Measurements from ENCODE around the gene RNMT. TPM values are rescaled to one million over a fixed set of nuclear protein-coding genes. Genes with fewer than 3 reads are reported as not detected.

Gene RNMT
- total RNA-seq, 1 experiment from 2014 or later = 58.2 TPM

DNA sequence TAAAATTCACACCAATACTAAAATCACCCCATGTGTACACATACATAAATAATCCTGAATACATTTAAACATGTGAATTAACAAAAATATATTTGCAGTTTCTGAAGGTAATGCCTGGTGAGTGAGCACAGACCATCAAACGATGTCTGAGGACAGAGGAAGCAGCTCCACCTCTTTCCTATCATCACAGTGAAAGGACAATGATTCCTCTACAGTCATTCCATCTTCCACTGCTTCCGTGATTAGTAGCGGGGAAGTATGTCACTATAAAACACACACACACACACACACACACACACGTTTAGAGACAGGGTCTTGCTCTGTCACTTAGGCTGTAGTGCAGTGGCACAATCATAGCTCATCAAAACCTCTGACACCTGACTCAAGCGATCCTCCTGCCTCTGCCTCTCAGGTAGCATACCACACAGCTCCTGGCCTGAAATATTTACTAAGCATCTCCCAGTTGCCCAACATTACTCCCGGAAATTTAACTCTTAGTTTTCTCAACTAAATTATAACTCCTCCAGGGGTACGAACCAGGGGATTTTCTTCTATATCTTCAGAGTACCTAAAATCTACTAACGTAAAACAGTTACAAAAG lies 12.9 kb upstream of the RNMT start:
- ATAC-seq (no peak), DNase-seq (ENCODE audit: low spot score) (no peak)
- peaks cover 15% of the 10 kb centered on the region for H3K36me3 Mint-ChIP-seq
- H3K9me3 Mint-ChIP-seq = peaks cover 21% of the 10 kb centered on the region
- no peaks in the 10 kb centered on the region for H3K27me3 Mint-ChIP-seq (ENCODE audit: low read depth)
- CTCF ChIA-PET = interaction anchor here (0.6 to 1.6 kb wide), 2 partner anchors 33 to 99 kb away, joined by 3 to 4 read pairs; no protein-coding TSS in a partner anchor
- no peak overlapping the region for H3K4me3 Mint-ChIP-seq
- H3K4me1 Mint-ChIP-seq = peaks cover 25% of the 10 kb centered on the region
- no peak overlapping the region for H3K27ac Mint-ChIP-seq
- no peak for TF ChIP-seq ETV6 (CRISPR knock-in tag; IDR thresholded peaks at IDR 0.05)
- TF ChIP-seq NR2C2 (CRISPR knock-in tag; IDR thresholded peaks at IDR 0.05) = no peak
- no peak for TF ChIP-seq JUN (CRISPR knock-in tag; IDR thresholded peaks at IDR 0.05)
- TF ChIP-seq, protein P1, sequence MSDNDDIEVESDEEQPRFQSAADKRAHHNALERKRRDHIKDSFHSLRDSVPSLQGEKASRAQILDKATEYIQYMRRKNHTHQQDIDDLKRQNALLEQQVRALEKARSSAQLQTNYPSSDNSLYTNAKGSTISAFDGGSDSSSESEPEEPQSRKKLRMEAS (CRISPR knock-in tag; IDR thresholded peaks at IDR 0.05) = no peak
- TF ChIP-seq, protein P2, sequence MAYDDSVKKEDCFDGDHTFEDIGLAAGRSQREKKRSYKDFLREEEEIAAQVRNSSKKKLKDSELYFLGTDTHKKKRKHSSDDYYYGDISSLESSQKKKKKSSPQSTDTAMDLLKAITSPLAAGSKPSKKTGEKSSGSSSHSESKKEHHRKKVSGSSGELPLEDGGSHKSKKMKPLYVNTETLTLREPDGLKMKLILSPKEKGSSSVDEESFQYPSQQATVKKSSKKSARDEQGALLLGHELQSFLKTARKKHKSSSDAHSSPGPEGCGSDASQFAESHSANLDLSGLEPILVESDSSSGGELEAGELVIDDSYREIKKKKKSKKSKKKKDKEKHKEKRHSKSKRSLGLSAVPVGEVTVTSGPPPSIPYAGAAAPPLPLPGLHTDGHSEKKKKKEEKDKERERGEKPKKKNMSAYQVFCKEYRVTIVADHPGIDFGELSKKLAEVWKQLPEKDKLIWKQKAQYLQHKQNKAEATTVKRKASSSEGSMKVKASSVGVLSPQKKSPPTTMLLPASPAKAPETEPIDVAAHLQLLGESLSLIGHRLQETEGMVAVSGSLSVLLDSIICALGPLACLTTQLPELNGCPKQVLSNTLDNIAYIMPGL (CRISPR knock-in tag; IDR thresholded peaks at IDR 0.05) = no peak
- POLR2A ChIA-PET = no interaction called here

DNA sequence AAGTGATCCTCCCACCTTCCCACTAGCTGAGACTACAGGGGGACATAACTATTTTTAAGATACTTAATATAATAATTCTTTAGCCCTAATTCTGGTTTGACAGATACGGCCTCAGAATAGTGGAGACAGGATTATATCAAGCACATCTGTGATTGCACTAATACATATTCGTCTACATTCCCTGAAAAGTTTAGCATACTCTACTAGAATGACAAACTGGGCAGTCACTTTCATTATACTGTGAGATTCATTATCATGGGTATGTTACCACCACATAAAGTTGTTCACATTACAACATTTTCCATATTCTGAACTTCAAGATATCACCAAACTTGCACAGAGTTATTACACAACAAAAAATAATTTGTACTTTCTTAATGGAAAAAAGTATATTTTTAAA lies 11.1 kb upstream of the RNMT start:
- peaks cover 17% of the 10 kb centered on the region for H3K36me3 Mint-ChIP-seq
- POLR2A ChIA-PET = no interaction called here
- no peak overlapping the region for H3K4me3 Mint-ChIP-seq
- DNase-seq (ENCODE audit: low spot score) (no peak), ATAC-seq (no peak)
- H3K4me1 Mint-ChIP-seq = peaks cover 25% of the 10 kb centered on the region
- H3K27me3 Mint-ChIP-seq (ENCODE audit: low read depth) = no peaks in the 10 kb centered on the region
- no peak overlapping the region for H3K27ac Mint-ChIP-seq
- CTCF ChIA-PET = no interaction called here
- TF ChIP-seq GABPB1 (CRISPR knock-in tag; IDR thresholded peaks at IDR 0.05) = no peak
- no peak for TF ChIP-seq ZNF317 (CRISPR knock-in tag; IDR thresholded peaks at IDR 0.05; ENCODE audit: borderline replicate concordance, low read depth)
- no peak for TF ChIP-seq GTF2I (CRISPR knock-in tag; conservative IDR thresholded peaks at IDR 0.05)
- TF ChIP-seq SMAD3 (CRISPR knock-in tag; IDR thresholded peaks at IDR 0.05; ENCODE audit: borderline replicate concordance) = no peak
- no peak for TF ChIP-seq ZNF396 (CRISPR knock-in tag; IDR thresholded peaks at IDR 0.05; ENCODE audit: borderline replicate concordance)
- no peak for TF ChIP-seq FOXJ3 (CRISPR knock-in tag; IDR thresholded peaks at IDR 0.05; ENCODE audit: borderline replicate concordance)
- peaks cover 18% of the 10 kb centered on the region for H3K9me3 Mint-ChIP-seq

DNA sequence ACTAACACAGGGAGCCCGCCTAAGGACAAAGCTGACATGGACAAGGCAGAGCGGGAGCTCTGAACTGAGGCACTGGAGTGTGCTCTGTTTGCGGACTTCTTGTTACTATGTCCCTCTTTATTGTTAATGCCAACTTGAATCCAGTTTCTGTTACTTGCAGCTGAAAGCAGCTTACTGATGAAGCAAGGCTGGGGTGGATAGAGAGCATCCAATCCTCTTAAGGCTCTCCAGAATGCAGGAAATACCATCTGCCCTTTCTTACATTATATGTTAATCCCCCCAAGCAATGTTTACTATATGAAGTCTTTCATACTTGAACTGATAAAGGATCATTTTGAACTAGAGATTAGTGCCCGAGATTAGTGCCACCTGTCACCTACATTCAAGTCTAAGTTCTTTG lies 9.6 kb upstream of the RNMT start:
- TF ChIP-seq CREB1 (CRISPR knock-in tag; IDR thresholded peaks at IDR 0.05) (no peak), ZNF232 (CRISPR knock-in tag; IDR thresholded peaks at IDR 0.05) (no peak), SP1 (CRISPR knock-in tag; conservative IDR thresholded peaks at IDR 0.05) (no peak), ZNF263 (CRISPR knock-in tag; IDR thresholded peaks at IDR 0.05; ENCODE audit: low read depth) (no peak), SMAD4 (CRISPR knock-in tag; IDR thresholded peaks at IDR 0.05) (no peak), CREM (CRISPR knock-in tag; IDR thresholded peaks at IDR 0.05) (no peak), NFE2L1 (CRISPR knock-in tag; IDR thresholded peaks at IDR 0.05) (no peak), ESRRA (CRISPR knock-in tag; IDR thresholded peaks at IDR 0.05; ENCODE audit: borderline replicate concordance) (no peak), ZNF423 (CRISPR knock-in tag; IDR thresholded peaks at IDR 0.05) (no peak), ATF1 (CRISPR knock-in tag; IDR thresholded peaks at IDR 0.05) (no peak), NR1H2 (CRISPR knock-in tag; IDR thresholded peaks at IDR 0.05) (no peak), GABPB1 (CRISPR knock-in tag; IDR thresholded peaks at IDR 0.05) (no peak), ETV6 (CRISPR knock-in tag; IDR thresholded peaks at IDR 0.05) (no peak), ZNF416 (CRISPR knock-in tag; IDR thresholded peaks at IDR 0.05) (no peak), ZNF138 (CRISPR knock-in tag; conservative IDR thresholded peaks at IDR 0.05) (no peak), ZNF317 (CRISPR knock-in tag; IDR thresholded peaks at IDR 0.05; ENCODE audit: borderline replicate concordance, low read depth) (no peak)
- TF ChIP-seq, protein P3, sequence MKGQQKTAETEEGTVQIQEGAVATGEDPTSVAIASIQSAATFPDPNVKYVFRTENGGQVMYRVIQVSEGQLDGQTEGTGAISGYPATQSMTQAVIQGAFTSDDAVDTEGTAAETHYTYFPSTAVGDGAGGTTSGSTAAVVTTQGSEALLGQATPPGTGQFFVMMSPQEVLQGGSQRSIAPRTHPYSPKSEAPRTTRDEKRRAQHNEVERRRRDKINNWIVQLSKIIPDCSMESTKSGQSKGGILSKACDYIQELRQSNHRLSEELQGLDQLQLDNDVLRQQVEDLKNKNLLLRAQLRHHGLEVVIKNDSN (CRISPR knock-in tag; IDR thresholded peaks at IDR 0.05) = no peak
- TF ChIP-seq, protein P4, sequence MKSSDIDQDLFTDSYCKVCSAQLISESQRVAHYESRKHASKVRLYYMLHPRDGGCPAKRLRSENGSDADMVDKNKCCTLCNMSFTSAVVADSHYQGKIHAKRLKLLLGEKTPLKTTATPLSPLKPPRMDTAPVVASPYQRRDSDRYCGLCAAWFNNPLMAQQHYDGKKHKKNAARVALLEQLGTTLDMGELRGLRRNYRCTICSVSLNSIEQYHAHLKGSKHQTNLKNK (CRISPR knock-in tag; IDR thresholded peaks at IDR 0.05) = no peak
- TF ChIP-seq, protein P5, sequence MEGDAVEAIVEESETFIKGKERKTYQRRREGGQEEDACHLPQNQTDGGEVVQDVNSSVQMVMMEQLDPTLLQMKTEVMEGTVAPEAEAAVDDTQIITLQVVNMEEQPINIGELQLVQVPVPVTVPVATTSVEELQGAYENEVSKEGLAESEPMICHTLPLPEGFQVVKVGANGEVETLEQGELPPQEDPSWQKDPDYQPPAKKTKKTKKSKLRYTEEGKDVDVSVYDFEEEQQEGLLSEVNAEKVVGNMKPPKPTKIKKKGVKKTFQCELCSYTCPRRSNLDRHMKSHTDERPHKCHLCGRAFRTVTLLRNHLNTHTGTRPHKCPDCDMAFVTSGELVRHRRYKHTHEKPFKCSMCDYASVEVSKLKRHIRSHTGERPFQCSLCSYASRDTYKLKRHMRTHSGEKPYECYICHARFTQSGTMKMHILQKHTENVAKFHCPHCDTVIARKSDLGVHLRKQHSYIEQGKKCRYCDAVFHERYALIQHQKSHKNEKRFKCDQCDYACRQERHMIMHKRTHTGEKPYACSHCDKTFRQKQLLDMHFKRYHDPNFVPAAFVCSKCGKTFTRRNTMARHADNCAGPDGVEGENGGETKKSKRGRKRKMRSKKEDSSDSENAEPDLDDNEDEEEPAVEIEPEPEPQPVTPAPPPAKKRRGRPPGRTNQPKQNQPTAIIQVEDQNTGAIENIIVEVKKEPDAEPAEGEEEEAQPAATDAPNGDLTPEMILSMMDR (IDR thresholded peaks at IDR 0.05) = no peak
- TF ChIP-seq, protein P6, sequence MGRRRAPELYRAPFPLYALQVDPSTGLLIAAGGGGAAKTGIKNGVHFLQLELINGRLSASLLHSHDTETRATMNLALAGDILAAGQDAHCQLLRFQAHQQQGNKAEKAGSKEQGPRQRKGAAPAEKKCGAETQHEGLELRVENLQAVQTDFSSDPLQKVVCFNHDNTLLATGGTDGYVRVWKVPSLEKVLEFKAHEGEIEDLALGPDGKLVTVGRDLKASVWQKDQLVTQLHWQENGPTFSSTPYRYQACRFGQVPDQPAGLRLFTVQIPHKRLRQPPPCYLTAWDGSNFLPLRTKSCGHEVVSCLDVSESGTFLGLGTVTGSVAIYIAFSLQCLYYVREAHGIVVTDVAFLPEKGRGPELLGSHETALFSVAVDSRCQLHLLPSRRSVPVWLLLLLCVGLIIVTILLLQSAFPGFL (CRISPR knock-in tag; IDR thresholded peaks at IDR 0.05; ENCODE audit: borderline replicate concordance) = no peak
- Mint-ChIP-seq H3K4me3 (no peak overlapping the region), H3K36me3 (peaks cover 12% of the 10 kb centered on the region), H3K27ac (no peak overlapping the region), H3K9me3 (peaks cover 13% of the 10 kb centered on the region), H3K27me3 (ENCODE audit: low read depth) (no peaks in the 10 kb centered on the region), H3K4me1 (peaks cover 20% of the 10 kb centered on the region)
- no peak for DNase-seq (ENCODE audit: low spot score)
- CTCF ChIA-PET = no interaction called here
- ATAC-seq = no peak
- POLR2A ChIA-PET = no interaction called here

All from WTC11 (cell line).